ENCODE results near the gene ESRP2.

- TF ChIP-seq CTCF (IDR thresholded peaks at IDR 0.05): no peak
- no peak for TF ChIP-seq POLR2A (IDR thresholded peaks at IDR 0.05)
Observed at GRCh38 chr16:68279726-68280558, 44.0 kb upstream of the ESRP2 start.
